SK-N-MC (cell line): ENCODE measurements around the gene CRB3.

Source experiments
- EZH2 ChIP-seq: fragments of 200-600 bp; sonication (generic); IDR thresholded peaks from one replicate; pipeline ENCODE4 v1.6.1; 2017; ENCODE audit warnings: antibody characterized with exemption
- FOXP2 ChIP-seq: optimal IDR thresholded peaks from 2 replicates; pipeline ENCODE3; 2011; ENCODE audit warnings: mild to moderate bottlenecking, moderate library complexity; ENCODE audit not compliant: insufficient read depth; ENCODE audit errors: extremely low read length, control extremely low read depth
- POLR2AphosphoS5 ChIP-seq: IDR thresholded peaks from 2 replicates; pipeline ENCODE4 v1.6.1; 2012; ENCODE audit warnings: mild to moderate bottlenecking, low read depth, low read length, borderline replicate concordance

- TF ChIP-seq EZH2 (no peak), POLR2AphosphoS5 (no peak), FOXP2 (no peak)
Observed at GRCh38 chr19:6455924-6456323, 8.1 kb upstream of the CRB3 start.
